ENCODE measurements around the gene KLF15. TPM values are rescaled to one million over a fixed set of nuclear protein-coding genes. Genes with fewer than 3 reads are reported as not detected.

The KLF15 gene
- total and polyA plus RNA-seq, 9 of the 15 experiments (the other 6 are each of a cell fraction or from before 2014, with no cell fraction given) = 0.08 to 4.8 (median 1.2) TPM

GRCh38 chr3:126300761-126301481 is 56.3 kb downstream of the KLF15 start (continued):
- TF ChIP-seq E2F8 (IDR thresholded peaks at IDR 0.05; ENCODE audit: low read depth, partially characterized antibody) (no peak), EP300 (IDR thresholded peaks at IDR 0.05; ENCODE audit: low read length) (no peak), SMAD4 (CRISPR knock-in tag; conservative IDR thresholded peaks at IDR 0.05) (no peak), ZNF165 (CRISPR knock-in tag; IDR thresholded peaks at IDR 0.05; ENCODE audit: borderline replicate concordance) (no peak), ETS1 (conservative IDR thresholded peaks at IDR 0.05; ENCODE audit: control insufficient read depth, low read depth, low read length) (no peak), ZNF830 (CRISPR knock-in tag; IDR thresholded peaks at IDR 0.05) (no peak), MAX (CRISPR knock-in tag; IDR thresholded peaks at IDR 0.05) (no peak), NFYB (IDR thresholded peaks at IDR 0.05; ENCODE audit: extremely low read depth, insufficient read length) (no peak), DMBX1 (CRISPR knock-in tag; IDR thresholded peaks at IDR 0.05; ENCODE audit: borderline replicate concordance) (no peak), NFATC3 (IDR thresholded peaks at IDR 0.05) (no peak), SREBF2 (CRISPR knock-in tag; IDR thresholded peaks at IDR 0.05) (no peak), POLR2AphosphoS5 (IDR thresholded peaks at IDR 0.05; ENCODE audit: control insufficient read depth, insufficient read depth, low read depth, low read length) (no peak)
